GM12892 (cell line): Measurements from ENCODE around the gene CENPC.

Experiments
- POLR2A ChIP-seq: IDR thresholded peaks from 2 replicates; pipeline ENCODE4 v1.6.1; 2011; ENCODE audit warnings: low read depth, low read length, control low read depth
- POLR2AphosphoS5 ChIP-seq: IDR thresholded peaks from 2 replicates; pipeline ENCODE4 v1.6.1; 2011; ENCODE audit warnings: low read depth, low read length, control low read depth
- TAF1 ChIP-seq: IDR thresholded peaks from 2 replicates; pipeline ENCODE4 v1.6.1; 2011; ENCODE audit warnings: low read depth, mild to moderate bottlenecking, control low read depth, low read length, borderline replicate concordance

GRCh38 chr4:67460574-67460973 is 84.7 kb downstream of the CENPC start:
- TF ChIP-seq POLR2A (no peak), POLR2AphosphoS5 (no peak), TAF1 (no peak)
